ENCODE data around the gene MYO3B.

Gene MYO3B

DNA sequence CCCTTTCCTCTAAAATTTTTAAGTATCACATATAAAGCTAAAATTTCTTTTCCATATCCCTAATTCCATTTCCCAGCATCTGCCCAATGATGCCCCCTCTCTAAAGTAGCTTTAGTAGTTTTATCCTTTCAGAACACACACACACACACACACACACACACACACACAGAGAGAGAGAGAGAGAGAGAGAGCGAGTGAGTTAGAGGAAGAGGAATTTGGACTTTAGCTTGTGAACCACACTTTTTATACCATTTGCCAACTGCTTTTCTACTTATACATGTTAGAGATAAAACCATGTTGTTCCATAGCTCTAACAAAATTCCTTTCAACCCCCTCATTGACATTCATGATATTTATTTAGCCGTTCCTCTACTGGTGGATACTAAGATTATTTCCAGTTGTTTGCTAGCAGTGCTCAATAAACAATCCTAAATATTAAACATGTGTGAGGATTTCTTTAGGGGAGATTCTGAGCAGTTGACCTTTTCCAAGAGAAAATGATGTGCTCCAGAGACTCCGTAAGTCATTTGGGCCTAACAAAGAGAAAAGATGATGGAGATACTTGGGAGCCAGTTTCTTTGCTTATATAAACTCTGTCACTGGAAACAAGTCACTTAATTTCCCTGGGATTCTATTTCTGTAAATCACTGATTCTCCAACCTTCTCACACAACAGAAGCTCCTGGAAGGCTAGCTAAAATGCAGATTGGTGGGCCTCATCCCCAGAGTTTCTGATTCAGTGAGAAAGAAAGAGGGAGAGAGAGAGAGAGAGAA, 307.5 kb downstream of the MYO3B start:
- DNase-seq = no peak

DNA sequence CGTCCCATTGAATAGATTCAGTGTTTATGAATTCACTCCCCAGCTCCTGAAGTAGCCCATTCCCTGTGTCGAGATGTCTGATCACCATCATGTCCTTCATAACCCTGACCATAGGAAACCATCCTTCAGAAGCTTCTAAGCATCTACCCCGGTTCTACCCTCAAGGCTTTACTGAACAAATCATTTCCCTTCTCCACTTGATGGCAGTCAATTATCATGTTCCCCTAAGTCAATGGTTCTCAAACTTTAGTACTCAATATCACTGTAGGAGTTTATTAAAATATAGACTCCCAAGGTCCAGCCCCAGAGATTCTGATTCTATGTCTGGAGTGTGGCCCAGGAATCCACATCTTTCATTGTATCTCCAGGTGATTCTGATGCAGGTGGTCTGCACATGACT, 308.8 kb downstream of the MYO3B start:
- DNase-seq = no peak

DNA sequence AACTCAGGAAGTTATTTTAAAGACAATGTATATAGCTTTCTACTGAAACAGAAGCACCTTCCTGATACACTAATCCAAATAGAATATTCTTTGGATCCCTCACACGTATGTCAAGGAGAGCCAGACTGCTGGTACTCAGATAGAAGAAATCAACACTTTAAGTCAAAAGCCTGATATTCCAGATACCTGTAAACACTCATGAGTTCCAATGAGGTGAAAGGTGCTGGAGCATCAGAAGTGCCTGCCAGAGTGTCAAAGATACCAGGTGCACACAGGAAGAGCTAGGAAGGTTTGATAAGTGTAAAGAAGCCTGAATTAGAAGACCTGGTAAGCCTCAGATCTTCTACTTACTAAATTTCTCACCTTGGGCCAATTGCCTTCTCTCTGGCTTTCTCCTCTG, 310.9 kb downstream of the MYO3B start:
- no peak for DNase-seq

DNA sequence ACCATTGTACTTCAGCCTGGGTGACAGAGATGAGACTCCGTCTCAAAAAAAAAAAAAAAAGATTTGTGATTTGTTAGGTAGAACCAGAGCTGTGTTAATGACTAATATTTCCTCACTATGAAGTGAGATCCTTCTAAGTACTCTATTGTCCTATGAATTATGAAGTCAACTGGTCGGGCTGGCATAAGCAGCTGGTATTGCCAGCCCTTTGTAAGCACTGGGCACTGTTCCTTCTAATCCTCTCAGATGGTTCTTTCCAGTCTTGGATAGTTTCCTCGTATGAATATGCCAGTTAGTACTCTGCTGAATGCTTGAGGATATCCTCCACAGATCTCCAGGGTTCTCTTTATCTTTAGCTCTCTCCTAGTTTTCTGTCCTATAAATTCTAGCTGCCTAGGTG, 314.1 kb downstream of the MYO3B start:
- no peak for DNase-seq

DNA sequence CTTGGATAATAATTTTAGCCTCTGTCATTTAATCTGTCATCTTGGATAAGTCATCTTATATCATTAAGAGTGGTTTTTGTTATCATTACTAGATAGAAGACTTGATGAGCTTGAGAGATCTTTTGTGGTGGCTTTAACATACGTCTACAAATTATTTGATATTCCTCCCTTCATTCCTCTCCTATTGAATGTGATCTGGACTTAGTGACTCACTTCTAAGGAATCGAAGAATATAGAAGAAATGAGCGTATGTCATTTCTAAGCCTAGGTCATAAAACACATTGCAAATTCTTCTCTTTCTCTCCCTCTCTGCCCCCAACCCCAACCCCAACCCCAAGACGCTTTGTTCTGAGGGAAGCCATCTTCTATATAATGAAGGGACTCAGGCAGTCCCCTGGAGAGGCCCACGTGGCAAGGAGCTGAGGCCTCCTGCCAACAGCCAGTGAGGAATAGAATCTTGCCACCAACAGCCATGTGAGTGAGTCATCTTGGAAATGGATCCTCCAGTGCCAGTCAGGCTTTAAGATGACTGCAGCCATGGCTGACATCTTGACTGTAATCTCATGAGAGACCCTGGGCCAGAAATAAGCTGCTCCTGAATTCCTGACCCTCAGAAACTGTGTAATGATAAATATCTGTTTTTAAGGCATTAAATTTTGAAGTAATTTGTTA, 315.6 kb downstream of the MYO3B start:
- DNase-seq = no peak

DNA sequence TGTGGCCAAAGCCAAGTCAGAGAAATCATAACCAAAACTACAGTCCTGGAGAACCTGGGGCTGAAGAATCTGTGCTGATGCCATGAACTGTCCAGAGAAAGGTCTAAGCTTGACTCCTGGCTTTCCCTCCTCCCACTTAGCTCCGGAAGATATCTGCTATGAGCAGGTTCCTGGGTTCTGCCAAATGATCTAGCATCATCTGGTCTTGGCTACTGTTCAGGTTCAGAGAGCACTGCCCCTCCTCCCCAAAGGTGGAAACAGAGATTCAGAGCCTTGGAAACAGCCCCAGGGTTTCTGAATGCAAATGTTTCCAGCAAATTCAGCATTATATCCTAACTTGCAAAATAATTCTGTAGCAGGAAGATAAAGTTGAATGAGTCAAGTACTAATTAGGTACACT, 317.9 kb downstream of the MYO3B start:
- no peak for DNase-seq

DNA sequence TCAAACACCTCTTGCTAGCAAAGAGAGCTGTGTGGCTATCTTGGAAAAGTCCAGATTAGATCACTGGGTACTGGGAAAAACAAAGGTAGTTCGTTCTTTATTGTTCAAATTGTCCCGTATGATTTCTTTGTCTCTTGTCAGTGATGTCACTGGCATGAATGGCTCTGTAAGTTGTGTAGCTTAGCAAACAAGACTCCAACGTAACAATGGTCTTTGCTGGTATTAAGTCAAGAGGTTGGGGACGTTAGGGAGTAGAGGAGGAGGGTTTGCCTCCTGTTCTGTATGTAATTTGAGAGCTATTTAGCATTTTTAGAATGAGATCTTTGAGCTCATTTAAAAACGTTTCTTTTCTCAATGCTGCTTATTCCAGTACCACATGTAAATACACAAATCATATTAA, 320.7 kb downstream of the MYO3B start:
- no peak for DNase-seq

DNA sequence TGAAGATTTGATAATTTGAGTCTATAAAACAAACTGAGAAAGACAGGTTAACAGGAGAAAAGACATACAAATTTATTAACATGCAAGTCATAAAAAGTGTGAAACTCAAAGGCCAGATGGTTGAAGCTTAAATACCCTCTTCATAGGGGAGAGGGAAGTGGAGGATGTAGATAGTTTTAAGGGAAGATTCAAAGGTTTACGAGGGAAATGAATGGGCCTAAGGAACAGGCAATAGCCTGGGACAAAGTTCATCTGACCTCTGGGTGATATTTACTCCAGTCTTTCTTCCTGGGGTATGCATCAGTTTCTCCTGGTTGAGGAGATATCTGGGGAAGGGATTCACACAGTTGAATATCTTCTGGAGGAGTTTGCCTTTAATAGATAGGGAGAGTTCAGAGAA, 322.2 kb downstream of the MYO3B start:
- no peak for DNase-seq

DNA sequence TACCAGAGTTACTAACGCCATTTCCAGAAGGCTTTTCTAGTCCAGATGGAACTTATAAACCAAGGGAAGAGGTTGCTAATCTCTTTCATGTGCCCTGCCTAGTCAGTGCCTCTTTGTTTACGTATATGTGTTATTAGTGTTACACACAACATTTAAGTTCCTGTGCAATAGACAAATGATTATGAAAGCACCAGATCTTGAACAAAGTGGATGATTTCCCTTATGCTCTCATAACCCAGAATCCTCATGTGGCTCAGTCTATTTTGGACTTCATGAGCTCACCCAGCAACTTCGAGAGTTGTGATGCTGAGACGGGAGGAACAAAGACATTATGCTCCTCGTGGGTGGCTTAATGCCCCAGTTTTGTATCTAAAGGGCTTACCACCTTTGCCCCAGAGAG, 322.8 kb downstream of the MYO3B start:
- no peak for DNase-seq

DNA sequence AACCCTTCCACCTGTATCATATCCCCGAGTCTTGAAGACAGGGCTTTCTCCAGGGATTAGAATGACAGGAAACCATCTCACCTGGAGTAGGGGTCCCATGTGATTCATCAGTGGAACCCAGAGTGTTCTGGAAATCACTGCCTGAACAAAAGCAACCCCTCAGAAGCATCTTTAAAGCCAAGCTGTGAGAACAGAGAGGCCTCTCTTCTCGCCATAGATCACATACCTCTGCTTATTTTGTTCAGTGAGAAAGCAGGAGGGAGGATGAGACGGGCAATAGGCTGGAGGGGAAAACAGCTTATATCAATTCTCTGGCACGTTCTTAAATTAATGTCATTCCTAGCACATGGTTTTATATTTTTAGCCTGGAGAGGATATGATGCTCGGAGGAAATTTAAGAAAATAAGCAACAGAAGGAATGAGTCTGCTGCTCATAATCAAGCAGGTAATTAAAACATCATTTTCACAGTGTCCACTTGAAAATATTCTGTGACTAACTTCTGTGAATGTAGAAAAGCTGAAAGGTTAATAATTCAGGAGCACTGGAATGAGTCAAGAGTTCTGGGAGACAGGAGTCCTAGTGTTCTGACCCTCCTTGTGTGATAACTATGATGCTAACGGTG, 323.6 kb downstream of the MYO3B start:
- no peak for DNase-seq

DNA sequence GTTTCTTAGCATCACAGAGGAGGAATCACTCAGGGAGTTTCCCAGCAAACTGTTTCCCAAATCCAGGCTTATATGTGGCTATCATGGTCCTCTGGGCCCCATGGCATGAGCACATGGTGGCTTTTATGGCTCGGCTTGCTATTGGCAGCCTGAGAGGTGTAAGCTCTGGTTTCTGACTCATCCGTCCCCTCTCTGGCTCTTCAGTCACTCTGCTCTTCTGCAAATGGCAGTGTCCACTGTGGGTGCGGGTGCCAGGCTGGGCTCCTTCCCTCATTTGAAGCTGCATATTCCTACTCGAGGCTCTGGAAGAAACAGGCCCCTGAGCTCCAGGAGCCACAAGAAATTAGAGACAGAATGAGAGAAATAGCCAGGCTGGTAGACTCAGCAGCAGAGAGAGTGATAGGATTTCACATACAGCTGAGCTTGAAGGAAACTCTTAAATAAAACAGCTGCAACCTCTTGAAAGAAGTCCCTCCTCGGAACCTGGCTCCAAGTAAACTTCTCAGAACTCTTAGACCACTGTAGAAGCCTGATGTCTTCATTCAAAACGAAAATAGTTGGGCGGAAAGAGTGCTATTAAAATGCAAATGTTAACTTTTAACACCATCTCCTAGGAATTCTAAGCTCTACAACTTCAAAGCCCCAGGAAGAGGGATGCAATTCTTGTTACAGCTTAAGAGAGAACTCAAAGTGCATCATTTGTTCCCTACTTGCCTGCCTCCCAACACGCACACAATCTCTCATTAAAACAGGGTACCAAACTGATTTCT, 324.6 kb downstream of the MYO3B start:
- no peak for DNase-seq

DNA sequence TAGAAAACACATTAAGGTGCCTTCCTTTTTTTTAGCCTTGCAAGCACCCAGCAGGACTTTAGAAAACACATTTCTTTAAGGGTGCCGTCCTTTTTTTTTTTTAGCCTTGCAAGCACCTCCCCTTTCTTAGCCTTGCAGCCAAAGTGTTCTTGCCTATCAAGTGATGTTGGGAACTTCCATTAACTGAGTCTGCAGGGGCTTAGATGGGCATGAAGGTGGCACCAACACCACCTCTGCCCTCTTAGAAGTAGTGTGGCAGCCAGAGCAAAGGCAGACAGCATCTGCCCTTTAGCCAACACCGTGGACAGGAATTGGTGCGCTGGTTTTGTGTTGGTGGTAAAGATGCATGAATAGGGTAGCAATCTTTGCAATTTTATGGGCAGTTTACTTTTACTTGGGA, 325.6 kb downstream of the MYO3B start:
- no peak for DNase-seq

DNA sequence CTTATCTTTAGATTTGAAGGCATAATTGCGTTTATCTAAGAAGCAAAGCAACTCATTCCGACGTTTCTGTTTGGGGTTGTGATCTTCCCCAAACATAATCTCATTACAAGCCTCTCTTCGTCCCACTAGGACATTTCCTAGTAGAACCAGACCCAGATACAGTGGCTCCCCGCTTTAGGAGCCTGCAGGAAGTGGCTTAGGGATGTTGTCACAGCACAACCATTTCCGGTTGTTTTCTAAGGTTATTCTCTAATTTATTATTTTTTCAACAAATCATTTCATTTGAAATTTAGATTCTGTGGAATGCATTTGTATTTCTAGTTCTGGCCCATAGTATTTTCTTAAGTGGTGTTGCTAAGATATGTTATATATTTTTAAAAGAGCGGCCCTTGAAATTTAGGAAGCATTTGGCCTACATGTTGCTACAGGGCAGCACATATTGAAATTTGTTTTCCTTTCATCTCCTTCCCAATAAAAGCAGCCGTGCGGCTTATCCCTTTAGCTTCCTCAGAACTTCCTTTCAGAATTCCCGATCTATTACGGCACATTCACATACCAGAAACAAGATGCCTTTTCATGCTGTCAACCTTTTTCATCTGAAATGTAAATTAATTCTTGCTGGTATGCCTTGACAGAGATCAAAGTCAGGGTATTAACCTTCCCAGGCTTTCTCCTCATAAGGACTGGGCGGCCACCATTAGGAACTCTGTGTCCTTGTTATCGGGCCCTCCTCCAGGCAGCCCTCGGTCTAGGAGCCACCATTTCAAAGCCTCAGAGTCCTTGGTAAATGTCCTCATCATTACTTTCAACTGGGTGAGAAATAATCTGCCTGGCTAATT, 326.2 kb downstream of the MYO3B start:
- no peak for DNase-seq

DNA sequence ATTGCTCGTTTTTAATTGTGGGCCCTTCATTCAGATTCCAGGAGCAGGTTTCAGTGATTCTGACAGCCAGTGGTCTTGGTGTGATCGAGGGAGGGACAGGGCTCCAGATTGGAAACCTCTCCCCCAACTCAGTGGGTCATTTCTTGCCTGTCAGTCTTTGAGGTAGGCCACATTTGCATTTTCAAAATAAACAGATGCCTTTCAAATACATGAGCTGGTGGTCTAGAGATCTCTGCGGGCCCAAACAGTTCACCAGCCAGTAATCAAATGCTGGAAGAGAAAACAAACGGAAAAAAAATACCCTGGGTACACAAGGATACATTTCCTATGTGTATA, 326.8 kb downstream of the MYO3B start:
- DNase-seq = no peak

DNA sequence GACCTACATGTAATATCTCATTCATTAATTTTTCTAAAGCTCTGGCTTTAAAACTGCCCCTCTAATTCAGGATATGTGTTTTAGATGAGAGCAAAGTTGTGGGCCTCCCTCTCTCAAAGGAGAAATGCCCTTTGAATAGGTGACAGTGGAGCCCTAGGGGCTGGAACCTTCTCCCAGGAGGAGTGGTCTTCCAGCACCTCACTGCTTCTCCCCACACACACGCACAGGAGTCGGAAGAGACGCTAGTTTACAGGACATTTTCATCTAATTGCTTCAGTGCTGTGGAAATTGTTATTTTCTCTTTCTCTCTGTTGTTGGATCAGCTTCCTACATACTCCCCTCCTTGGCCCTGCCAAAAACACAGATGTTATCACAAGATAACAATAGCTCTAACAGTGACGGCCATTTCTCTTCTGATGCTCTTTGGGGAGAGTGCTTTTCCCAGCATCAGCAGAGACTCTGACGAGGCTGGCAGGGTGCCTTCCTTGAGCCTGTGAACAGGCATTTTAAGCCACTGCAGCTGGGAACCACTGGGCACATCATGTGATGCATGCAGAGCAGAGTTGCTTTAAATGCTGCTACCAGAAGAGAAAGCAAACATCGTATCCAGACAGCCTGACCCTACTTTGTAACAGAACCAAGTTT, 327.8 kb downstream of the MYO3B start:
- DNase-seq = no peak

DNA sequence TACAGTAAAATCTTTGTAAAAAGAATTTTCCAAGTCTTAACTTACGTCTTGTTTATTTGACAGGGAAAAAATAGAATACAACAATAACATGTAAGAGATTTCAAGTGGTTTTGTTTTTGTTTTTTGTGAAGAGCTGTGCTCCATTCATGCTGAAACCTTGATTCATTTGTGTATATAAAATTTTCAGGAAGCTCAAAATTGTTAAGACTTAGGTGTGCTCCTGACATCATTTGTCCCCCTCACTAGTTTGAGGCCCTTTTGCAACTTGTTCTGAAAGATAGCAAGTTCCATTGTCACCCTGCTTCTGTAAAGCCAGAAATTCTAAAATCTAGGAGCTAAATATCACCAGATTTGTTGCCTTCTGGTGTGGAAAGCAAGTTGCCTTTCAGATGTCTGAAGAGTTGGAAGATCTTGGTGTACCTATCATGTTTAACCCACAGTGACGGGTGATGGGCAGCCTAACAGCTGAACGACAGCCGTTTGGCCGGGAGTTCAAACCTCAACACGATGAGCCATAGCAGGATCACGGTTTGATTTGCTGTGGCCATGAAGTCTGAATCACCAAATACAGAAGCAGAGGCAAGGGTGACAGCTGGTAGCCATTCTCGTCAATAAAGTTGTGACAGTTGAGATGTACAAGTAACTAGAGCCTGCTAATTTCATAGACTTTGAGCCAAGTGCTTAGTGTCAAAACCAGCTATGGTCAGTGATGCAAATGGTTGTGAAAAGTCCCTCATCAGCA, 331.7 kb downstream of the MYO3B start:
- no peak for DNase-seq

DNA sequence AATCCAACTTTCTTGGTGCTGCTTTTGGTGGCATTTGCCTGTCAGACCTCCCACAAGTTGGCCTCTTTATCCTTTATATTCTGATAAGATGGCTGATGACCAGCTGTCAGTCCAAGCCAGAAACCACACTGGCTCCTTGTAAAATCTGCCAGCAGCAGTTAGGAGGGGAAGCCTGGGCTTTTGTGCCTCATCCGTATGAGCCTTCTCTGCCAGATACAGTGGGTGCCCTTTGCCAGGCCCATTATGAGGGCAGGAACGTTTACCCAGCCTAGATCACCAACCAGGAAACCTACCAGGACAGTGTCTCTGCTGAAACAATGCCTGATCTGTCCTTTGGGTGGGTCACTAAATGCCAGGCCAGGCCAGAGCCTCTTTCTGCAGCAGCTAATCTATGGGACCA, 334.3 kb downstream of the MYO3B start:
- DNase-seq = no peak

DNA sequence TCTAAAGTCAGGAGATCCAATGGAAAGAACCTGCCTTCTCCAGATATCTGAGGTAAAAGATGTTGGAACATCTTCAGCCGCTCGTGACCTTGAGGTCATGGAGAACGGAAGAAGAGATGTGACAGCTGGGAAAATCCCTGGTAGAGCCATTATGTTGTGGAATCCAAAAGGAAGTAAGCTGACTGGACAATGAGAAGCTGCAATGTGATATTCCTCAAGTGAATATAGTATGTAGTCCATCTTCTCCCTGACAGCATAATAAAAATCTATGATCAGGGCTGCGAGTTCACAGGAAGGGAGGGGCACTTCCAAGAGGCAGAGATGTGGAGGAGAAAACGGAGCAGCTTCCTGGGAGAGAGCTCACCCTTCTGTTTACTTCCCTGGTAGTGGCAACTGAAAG, 336.2 kb downstream of the MYO3B start:
- no peak for DNase-seq

DNA sequence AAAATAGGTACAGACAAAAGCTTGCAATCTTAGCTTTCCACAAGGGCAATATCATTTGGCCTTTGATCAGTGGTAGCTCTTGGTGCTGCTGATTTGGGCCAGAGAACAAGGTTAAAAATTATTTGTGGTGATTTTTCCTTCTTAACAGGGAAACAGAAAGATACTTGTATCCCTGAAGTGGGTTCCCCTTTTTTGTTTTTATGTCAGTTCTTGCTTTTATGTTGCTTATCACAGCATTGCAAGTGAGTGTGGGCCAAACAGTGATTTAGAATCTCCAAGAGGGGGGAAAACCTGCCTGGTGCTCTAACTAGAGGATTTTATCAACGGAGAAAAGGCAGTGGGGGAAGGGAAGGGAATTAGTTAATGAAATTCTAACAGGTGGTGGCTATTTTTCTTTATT, 339.6 kb downstream of the MYO3B start:
- DNase-seq = no peak

DNA sequence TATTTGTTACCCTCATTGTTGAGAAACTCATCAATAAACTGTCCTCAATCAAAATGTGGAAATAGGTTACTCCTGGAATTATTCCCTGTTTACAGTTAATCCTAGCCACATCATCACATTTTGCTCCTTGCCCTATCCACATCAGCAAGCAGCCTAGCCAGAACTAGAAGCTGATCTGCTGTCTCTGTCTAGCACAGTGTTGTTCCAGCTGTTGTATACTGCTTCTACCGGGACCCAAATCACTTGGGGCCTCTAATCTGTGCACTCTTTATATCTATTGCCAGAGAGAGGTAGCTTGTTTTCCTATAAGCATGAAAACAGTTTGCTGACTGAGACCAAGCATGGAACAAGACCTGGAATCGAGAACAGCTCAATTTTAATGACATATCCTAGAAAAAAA, 341.0 kb downstream of the MYO3B start:
- DNase-seq = no peak

DNA sequence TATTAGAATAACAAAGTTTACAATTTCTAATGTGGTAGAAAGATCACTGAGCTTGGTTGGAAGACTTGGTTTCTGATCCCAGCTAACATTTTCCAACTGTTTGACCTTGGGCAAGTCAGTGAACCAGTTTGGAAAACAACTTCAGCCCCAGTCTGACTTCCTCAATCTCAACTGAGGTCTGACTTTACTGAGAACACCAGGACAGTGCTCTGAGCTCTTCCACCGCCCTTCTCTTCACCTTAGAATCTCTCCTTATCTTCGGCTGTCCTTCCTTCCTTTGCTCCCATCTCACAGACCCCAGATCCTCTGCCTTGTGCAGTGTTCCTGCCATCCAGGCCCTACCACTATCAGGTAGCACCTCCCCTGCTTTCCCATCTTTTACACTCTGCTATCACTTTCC, 343.4 kb downstream of the MYO3B start:
- DNase-seq = no peak

DNA sequence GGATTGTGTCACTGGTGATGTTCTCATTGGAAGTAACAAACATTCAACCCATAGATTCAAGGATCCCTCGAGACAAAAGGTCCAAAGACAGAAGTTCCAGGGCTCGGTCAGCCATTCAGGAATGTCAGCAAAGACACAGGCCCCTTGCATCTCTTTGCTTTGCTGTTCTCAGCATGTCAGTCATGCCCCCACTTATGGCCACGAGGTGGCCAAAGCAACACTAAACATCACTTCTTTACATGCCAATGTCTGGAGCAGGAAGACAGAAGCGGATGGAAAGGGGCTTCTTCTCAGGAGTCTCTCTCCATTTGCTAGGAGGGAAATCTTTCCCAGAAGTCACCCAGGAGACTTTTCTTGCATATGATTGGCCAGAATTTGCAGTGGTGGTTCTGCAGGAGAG, 345.6 kb downstream of the MYO3B start:
- no peak for DNase-seq

Measured in activated gamma-delta T cell treated with Interleukin-2 at 50 U/mL for 16 hours (primary cell).